ENCODE measurements around the gene MRPS18A.
"Not testable (repeated sequence)": the region's sequence is repeated elsewhere in the genome, so short reads cannot be mapped to it uniquely, and the experiment has no call there.

Gene MRPS18A

DNA sequence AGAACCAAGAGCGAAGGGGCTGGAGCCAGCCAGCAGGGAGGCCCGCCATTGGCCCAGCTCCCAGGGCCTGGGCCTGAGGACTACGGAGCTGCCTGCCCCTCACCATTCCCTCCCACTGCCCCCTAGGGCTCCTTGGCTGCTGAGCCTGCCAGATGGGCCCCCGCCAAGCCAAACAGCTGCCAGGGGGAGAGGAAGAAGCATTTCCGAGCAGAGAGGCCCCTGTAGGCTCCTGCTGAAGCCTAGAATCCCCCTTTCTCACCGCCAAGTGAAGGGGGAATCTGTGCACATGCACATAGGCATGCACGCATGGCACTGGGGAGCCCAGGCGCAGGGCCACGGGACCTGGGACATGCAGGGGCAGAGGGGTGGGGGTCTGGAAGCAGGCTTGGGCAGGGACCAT is 28.5 kb upstream of the MRPS18A start:
- peak; percentile 87 for DNase-seq

DNA sequence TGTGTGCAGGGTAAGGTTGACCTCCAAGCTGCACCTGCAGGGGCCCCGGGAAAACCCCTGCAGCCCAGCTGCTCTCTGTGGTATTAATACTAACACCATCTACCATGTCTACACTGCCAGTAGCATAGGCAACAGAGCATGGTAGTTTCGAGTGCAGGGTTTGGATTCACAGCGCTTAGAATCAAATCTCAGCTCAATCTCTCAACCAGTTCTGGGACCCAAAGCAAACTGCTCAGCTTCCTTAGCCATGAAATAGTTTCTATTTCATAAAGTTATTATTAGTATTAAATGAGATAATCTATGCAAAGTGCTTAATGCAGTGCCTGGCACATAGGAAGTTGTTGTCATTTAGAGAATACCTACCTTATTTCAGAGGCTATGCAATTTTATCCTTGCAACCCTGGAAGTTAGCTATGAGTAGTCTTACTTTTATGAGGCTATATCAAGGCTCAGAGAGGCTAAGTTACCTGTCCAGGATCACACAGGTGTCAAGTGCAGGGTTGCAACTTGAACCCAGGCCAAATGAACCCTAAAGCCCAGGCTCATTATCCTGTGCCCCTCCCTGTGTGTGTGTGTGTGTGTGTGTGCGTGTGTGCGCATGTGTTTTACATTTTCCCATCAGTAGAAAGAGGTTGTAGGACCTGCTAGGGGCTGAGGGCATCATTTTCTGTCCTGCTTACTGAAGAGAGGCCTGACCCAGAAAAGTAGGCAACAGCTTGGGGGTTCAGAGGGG is 27.6 kb upstream of the MRPS18A start:
- no peak for DNase-seq

DNA sequence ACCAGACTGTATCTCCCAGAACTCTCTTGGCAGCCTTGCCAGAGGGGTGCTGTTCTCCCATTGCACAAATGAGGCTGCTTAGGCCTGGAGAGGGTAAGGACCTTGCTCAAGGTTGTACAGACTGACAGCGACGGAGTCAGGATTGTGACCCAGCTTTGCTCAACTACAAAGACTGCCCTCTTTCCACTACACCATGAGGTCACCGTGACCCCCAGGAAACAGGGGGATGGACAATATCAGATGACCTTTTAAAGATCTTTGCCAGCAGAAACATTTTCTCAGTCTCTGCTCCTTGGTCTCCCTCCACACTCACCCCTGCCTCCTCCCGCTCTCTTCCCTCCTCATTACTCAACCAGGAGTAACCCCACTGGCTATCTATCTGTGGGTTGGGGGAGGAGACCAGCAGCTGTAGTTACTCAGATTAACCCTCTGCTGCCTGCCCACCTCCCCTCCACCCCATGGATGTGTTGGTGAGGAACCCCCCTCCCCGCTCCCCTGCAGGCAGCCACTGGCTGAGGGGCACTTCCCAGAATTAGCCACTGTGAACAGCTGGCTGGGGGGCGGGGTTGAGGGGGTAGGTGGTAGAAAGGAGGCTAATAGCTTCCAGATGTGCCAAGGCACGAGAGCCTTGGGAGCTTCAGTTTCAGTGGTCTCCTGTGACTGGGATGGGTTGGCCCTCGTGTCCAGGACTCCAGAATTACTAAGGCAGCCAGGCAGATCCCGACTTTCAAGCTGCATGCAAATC is 26.9 kb upstream of the MRPS18A start:
- DNase-seq, result no peak

DNA sequence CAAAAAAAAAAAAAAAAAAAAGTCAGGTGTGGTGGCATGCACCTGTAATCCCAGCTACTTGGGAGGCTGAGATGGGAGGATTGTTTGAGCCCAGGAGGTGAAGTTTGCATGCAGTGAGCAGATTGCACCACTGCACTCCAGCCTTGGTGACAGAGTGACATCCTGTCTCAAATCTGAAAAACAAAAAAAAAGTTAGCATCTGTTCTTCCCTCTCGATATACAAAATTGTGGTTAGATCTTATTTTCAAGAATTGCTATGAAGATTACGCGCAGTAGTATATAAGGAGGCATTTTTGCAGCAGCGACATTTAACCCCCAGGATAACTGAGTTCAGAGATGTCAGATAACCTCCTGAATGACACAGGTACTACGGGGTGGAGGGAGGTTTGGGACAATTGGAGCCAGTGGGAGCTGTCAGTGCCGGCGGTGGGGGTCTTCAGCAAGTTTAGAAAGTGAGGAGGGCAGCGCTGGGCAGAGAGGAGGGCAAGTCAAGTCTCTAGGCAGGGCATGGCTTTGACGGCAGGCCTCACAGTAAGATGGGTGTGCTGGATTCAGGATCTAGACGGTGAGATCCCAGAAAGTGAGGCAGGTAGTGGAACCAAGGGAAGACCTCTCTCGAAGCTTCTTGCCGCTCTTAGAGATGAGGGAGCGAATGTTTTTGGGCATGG is 26.2 kb upstream of the MRPS18A start:
- DNase-seq, result no peak

DNA sequence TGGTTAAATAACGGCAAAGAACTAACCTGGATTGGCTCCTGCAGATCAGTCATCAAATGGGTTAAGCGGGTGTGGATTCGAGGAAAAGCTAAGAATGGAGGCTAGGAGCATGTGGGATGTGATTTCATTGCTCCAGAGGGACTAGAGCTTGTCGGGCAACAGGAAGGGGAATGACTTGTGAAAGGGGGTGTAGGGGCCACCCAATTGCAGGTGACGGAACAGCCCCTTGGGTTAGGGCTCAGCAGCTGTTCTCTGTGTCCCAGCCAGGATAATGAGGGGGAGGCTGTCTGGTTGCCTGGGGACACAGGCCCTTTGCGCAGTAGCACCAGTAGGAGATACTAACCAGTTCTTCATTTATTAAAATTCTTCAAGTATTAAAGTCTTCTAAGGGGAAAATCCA is 25.0 kb upstream of the MRPS18A start:
- no peak for DNase-seq

DNA sequence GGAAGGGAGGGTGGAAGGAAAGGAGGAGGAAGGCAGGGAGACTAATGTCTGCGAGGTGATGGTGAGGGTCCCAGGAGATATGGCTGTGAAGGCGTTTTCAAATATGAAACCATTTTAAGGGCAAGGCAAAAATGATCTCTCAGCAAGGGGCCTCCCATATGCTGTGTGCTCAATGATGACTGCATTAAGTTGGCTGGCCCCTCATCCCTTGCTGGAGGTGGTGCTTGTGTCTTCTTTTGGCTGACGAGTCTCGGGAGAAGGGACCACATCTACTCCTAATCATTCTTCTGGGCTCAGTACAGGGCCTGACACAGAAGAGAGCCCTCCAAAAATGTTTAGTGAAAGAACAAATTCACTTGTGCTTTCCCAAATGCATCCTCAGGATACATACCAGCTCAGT is 23.0 kb upstream of the MRPS18A start:
- no peak for DNase-seq

DNA sequence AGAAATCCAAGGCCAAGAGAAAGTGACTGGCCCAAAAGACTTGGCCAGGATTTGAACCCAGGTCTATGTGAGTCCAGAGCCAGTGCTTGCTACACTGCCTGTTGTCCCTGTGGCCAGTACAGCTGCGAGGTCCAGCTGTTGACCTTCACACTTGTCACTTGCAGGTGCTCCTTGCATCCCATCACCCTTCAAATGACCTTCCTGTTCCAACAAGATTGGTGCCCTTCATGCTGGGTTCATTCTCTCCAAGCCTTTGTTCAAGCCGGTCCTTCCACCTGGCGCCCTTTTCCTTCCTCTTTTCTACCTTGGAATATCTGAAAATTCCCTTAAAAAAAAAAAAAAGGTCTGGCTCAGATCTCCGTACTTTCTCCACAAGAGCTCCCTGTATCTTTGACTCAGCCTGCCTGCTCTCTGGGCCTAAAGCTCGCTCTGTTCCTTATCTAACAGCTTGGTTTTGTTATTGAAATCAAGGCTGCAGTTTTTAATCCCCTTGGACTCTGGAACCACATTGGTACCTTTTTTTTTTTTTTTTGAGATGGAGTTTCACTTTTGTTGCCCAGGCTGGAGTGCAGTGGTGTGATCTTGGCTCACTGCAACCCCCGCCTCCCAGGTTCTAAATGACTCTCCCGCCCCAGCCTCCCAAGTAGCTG is 22.2 kb upstream of the MRPS18A start:
- no peak for DNase-seq

DNA sequence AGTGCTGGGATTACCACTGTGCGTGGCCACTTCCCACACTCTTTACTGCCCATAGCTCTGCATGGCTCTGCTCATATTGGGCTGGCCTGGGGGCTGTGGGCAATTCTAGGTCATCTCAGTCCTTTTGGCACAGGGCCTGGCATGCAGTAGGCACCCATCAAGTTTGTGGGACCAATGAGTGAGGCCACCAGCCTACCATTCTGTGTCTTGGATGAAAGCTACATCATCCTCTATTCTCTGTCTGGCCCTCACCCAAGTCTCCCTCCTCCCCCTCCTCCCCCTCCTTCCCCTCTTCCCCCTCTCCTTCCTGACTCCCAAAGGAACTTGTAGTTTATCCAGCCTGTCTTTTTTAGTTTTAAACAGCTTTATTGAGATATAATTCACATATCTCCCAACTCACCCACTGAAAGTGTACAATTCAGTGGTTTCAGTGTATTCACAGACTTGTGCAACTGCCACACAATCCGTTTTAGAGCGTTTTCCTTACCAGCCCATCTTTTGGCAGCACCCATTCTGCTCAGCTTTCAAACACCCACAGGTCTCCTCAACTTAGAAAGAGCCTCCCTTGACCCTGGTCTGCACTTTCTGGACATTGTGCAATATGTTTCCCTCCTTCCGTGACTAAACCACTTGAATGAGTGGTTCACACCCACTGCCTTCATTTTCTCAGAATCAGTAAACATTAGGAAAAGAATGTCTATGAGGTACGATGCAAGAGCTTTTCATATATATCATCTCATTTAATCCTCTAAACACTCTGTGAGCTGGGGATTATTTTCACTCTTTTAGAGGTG is 21.5 kb upstream of the MRPS18A start:
- no peak for DNase-seq

DNA sequence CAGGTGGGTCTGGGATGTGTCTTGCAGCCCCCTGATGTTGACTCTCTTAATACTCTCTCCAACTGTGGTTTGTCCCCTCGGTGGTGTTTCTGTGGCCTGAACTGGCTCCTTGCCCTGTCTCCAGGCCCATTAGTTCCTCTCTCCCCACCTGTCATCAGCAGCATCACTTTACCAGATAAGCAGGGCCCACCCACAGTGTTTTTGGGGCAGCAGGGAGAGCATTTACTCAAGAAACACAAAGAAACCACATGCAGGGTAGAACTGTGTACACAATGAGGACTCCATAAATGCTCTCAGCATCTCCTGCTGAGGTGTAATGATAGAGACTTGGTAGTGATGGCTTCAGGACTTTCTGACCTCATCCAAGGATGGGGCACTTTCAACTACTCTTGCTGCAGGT is 20.2 kb upstream of the MRPS18A start:
- DNase-seq, result no peak

DNA sequence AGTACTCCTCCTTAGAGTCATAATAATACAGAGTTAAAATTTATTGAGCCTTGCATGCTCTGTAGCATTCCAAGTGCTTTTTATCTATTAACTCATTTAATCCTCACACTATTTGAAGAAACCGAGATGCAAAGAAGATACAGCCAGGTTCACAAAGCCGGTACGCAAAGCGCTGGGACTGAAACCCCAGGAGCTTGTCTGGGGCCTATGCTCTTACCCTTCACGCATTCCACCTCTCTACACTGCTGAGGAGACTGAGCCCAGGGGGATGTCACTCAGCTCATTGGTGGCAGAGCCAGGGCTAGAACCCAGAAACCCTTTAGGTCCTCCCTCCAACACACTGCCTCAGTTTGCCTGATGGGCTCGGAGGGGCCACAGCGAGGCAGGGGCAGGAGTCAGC is 19.7 kb upstream of the MRPS18A start:
- DNase-seq, result no peak

DNA sequence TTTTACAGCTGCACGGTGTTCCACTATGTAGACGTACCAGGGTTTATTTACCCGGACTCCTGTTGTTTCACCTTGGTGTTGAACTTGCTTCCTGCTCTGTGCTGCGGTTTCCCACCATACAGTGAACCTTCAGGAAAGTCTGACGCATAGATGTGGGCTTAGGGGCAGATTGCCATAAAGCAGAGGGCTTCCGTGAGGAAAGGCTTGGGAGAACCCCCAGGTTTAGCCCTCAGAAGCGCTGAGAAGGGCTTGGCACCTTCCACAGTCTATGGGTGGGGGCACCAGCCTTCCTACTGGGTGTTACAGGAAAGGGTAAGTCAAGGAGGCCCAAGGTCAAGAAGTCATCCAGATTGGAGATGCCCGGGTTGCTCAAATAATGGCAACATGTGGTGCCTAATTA is 19.2 kb upstream of the MRPS18A start:
- no peak for DNase-seq

DNA sequence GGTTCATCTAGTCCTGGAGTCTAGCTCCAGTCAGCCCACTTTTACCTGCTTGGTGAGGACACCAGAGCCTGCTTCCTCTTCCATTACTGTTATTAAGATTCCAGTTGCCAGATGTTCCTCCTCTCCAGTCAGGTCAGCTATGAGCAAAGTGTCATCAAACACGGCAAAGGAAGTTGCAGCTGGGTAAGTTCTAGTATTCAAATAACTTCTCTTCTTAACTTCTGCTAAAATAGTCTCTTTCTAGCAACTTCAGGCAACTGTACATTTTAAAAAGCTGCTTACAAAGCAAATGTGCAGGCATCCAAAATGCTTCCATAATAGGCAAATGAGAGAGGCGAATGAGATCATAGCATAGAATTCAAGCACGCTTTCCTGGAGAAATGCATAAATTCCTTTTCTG is 18.4 kb upstream of the MRPS18A start:
- DNase-seq, result no peak

DNA sequence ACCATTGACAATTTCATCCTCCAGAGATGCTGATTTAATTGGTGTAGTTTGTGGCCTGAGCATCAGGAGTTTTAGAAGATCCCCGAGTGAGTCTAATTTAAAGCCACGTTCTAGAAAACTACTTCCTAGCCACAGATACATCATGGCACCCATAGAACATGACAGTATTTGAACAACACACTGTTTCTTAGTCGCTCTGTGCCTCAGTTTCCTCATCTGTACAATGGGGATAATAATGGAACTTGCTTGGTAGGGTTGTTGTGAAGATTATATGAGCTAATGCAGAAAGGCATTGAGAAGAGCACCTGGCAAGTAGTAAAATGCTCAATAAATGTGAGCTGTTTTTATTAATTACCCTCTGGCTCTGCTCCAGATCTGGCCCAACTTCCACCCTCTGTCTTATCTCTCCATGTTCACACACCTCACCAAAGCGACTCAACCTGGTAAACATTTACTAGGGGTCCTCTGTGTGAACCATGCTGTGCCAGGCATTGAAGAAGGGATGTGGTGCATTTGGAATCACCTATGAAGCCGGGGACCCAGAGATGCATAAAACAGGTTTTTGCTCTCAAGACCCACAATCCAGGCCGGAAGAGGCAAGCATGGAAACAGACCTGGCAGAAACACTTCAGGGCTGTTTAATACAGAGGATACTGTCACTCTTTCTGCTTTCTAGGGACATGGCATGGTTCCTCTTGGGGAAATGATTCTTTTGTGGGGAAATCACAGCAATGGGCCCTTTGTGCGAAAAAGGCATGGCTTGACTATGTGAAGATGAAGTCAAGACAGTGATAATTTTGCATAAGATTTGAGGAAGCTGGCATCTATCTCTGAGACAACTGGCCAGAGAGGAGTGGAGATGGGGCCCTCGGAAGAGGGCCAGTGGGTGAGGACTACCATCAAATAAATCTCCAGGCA is 16.2 kb upstream of the MRPS18A start:
- DNase-seq, result no peak

DNA sequence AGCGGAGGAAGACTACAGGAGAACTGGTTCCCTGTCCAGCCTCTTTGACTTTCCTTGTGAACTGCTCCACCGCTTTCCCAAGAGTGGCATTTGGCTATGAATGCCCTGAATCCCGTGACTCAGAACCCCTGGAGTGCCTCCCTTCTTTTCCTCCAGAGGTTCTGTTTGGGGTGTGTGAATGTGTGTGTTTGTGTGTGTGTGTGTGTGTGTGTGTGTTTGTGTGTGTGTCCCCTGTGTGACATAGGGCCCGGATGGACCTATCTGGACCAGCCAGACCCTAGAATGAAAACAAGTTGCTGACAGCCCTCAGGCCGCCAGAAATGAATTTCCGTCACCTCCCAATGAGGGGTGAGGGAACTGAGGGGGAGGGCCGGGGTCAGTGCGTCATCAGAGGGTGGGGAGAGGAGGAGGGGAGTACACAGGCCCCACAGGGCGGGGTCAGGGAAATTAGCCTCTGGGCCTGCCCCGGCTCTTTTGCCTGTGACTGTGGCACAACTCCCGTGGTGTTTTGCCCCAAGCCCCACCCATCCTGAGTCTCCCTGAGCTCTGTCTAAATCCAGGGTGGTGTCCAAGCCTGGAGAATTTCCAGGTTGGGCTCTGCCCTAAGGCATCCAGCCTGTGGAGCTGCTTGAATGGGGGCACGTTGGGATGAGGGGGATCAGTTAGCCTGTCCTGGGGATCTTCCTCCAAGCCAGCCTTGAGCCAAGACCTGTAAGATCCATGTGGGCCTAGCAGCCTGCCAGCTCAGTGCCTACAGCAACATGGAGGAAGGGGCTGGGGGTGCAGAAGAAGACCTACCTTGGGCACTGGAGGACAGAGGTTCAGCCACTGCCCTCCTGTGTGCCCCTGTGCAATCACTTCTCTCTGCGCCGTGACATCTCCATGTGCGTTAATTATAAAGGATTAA is 15.2 kb upstream of the MRPS18A start:
- DNase-seq, result peak; percentile 22

DNA sequence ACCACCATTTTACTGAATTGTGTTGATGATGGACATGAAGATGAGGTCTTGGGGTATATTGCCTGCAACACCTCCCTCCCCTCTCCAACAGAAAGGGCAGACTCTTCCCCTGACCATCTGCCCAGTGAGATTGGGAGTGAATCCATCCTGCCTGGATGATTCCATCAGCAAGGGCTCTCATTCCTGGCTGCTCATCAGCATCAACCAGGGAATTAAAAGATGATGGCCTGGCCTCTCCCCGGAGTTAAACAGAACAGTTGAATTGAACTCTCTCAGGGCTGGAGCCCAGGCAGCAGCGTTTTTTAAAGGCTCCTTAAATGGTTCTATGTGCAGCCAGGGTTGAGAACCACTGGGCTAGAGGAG is 14.6 kb upstream of the MRPS18A start:
- DNase-seq, result no peak

DNA sequence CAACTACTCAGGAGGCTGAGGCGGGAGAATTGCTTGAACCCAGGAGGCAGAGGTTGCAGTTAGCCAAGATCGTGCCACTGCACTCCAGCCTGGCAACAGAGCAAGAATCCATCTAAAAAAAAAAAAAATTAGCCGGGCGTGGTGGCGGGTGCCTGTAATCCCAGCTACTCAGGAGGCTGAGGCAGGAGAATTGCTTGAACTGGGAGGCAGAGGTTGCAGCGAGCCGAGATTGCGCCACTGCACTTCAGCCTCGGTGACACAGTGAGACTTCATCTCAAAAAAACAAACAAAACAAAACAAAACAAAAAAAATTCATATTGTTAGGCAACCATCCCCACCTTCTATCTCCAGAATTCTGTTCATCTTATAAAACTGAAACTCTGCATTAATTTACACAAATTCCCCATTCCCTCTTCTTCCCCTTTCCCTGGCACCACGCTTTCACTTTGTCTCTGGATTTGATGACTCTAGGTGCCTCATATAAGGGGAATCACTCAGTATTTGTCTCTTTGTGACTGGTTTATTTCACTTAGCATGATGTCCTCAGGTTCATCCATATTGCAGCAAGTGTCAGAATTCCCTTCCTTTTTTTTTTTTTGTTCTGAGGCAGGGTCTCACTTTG is 13.5 kb upstream of the MRPS18A start:
- DNase-seq, result not testable (repeated sequence)

DNA sequence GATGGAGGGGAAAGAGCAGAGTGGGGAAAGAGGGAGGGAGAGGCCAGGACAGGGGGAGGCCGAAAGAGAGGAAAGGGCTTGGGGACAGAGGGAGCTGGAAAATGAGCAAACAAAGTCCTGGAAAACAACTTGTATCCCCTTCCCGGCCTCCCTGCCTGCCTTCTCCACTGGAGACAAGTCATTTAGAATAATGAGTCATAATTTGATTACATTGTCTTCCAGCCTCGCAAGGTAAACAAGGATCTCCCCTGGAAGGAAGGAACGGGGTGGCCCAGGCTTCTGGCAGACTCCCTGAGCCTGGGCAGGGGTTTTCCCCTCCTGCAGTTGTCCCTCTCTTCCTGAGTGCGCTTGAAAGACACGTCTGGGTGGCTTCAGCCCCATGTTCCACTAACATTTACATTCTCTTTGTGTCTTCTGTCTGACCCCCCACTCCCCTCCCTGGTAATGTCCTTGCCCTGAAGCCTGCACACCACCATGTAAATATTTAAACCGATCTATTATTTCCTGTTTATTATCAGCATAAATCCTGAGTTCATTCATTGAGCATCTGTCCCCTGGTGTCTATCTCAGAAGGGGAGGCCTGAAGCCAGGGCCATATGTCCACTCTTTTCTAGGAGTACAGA is 12.1 kb upstream of the MRPS18A start:
- DNase-seq, result peak; percentile 69

DNA sequence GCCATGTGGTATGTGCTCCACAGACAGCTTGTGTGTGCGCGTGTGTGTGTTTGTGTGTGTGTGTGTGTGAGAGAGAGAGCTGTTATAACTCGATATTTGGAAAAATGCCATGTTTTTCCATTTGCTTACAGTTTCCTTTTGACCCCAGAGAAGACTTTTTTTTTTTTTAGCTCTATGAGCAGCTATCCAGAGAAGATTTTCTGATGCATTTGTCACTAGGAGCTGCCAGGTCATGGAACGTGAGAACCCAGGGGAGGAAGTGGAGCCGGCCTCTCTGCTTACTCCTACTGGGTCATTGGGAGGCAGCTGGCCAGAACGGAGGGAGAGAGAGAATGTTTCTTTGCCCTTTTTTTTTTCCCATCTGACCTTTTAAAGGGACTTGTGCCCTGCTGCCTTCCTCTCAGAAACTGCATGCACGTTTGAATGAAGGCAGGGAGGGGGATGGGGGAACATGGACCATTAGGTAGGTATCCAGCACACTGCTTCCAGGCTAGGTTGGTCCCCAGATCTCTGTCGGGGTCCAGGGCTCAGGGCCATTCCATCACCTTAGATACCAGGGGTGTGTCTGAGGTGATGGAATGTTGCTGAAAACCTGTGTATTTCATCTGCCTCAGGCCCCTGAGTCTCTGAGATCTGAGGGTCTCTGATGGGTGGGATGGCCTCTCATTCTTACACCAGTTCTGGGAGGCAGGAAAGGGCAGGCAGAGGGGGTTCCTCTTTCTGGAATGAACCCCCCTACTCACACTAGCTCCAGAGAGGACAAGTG is 11.2 kb upstream of the MRPS18A start:
- peak; percentile 61 for DNase-seq

DNA sequence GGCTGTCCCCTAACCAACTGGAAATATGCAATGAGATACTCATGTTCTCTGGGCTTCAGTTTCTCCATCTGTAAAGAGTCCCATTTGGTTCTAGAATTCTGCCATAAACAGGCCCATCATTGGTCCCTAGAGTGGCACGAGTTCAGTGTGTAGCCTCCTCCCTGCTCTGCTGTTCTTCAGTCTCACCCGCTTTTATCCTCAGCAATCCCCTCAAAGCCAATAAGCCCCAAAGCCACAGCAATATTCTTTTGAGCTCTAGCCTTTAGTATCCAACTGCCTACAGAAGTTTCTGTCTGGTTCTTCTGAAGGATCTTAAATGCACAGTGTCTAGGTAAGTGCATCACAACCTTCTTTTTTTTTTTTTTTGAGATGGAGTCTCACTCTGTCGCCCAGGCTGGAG is 9.8 kb upstream of the MRPS18A start:
- no peak for DNase-seq

Data from NCI-H1092 treated with DMSO at 0.1 percent for 48 hours (cell line).